Body of pancreas (tissue), 4 donors: ENCODE measurements around the gene MCM8. TPM values are rescaled to one million over a fixed set of nuclear protein-coding genes. Genes with fewer than 3 reads are reported as not detected.

Experiments used
- ATAC-seq: fragments of 150-250 bp; one replicate; pipeline ENCODE4 v1.9.1; 2016
- DNase-seq, 4 donors: peaks; one replicate each; pipeline ENCODE4 v3.0.0-alpha.2; 2019
- H3K27ac ChIP-seq, 4 donors: fragments of 200-600 bp; sonication (generic); 1 replicate in 3 of 4; 2 replicates in 1 of 4; pipeline versions ENCODE4 v1.5.1 to v1.6.1; 2016 to 2019; ENCODE audit warnings: mild to moderate bottlenecking in 1 of 4, mixed read lengths in 1 of 4, moderate library complexity in 1 of 4
- H3K27me3 ChIP-seq, 2 donors: fragments of 200-600 bp; sonication (generic); one replicate each; pipeline ENCODE4 v1.6.0; 2016; ENCODE audit warnings: mild to moderate bottlenecking in 1 of 2
- H3K36me3 ChIP-seq, 2 donors: fragments of 200-600 bp; sonication (generic); replicated peaks in 1 of 2; 2 replicates each; pipeline ENCODE4 v1.5.1; 2016; ENCODE audit warnings: low read depth in 2 of 2; ENCODE audit not compliant: insufficient read depth in 1 of 2
- H3K4me1 ChIP-seq: fragments of 200-600 bp; sonication (generic); one replicate; pipeline ENCODE4 v1.6.0; 2016
- H3K4me3 ChIP-seq, 2 donors: fragments of 200-600 bp; sonication (generic); 1 replicate in 1 of 2; 2 replicates in 1 of 2; pipeline ENCODE4 v1.5.1; 2016 to 2019
- H3K9me3 ChIP-seq, 3 donors: fragments of 200-600 bp; sonication (generic); 1 replicate in 2 of 3; 2 replicates in 1 of 3; pipeline ENCODE4 v1.5.1; 2016
- CTCF ChIP-seq, 7 experiments: fragments of 450-650 bp in 4 of 7; fragments of 200-600 bp in 3 of 7; sonication (generic) in 3 of 7; IDR thresholded peaks; one replicate each; pipeline ENCODE4 v1.5.1; 2016 to 2019; ENCODE audit warnings: antibody characterized with exemption in 7 of 7
- POLR2A ChIP-seq, 3 donors: fragments of 450-650 bp; IDR thresholded peaks; one replicate each; pipeline ENCODE4 v1.6.1; 2016; ENCODE audit warnings: antibody characterized with exemption in 3 of 3, mild to moderate bottlenecking in 2 of 3
- WGBS, 2 donors: methylation state at CpG; one replicate each; pipeline ENCODE4 v1.1.5; 2017; 5-methylcytosine and 5-hydroxymethylcytosine counted together
- intact Hi-C: fragments of 100-400 bp; cut with DNase I; formaldehyde crosslinking; loops from one replicate; pipeline ENCODE4 v1.15.1; 2023
- total RNA-seq, 2 donors: library from RNA; depleted of rRNA; stranded (reverse); fragments of >200 nt; gene quantifications; one replicate each; pipeline ENCODE4 v1.1.0, GENCODE V29; 2016

The MCM8 gene
- total RNA-seq, 2 donors from 2014 or later: 2.6 to 3.6 TPM

GRCh38 chr20:6014957-6015356, 64.5 kb downstream of the MCM8 start:
- ATAC-seq (no peak), DNase-seq (no peak)
- H3K36me3 ChIP-seq: peaks cover 0 to 15% of the 10 kb centered on the region in 2 donors
- H3K4me3 ChIP-seq: no peak overlapping the region
- intact Hi-C loops: no loop called here
- no peaks in the 10 kb centered on the region for H3K4me1 ChIP-seq
- H3K27me3 ChIP-seq: no peaks in the 10 kb centered on the region
- no peaks in the 10 kb centered on the region for H3K9me3 ChIP-seq
- no peak overlapping the region for H3K27ac ChIP-seq
- WGBS, 2 donors: 85 to 88% methylated on average over 4 of the region's 4 CpGs
- TF ChIP-seq POLR2A (IDR thresholded peaks at IDR 0.05) (no peak), CTCF (IDR thresholded peaks at IDR 0.05) (no peak)

- Histone ChIP-seq H3K36me3 (peaks cover 0 to 5% of the 10 kb centered on the region in 2 donors), H3K27me3 (no peaks in the 10 kb centered on the region), H3K4me3 (no peak overlapping the region), H3K27ac (no peak overlapping the region), H3K4me1 (no peaks in the 10 kb centered on the region), H3K9me3 (no peaks in the 10 kb centered on the region)
- ATAC-seq (no peak), DNase-seq (no peak)
- intact Hi-C loops: no loop called here
- TF ChIP-seq CTCF (IDR thresholded peaks at IDR 0.05): no peak
- TF ChIP-seq POLR2A (IDR thresholded peaks at IDR 0.05): no peak
These were observed 67.0 kb downstream of the MCM8 start for GRCh38 chr20:6017467-6017866.

- Histone ChIP-seq H3K4me3 (no peak overlapping the region), H3K27ac (no peak overlapping the region), H3K9me3 (no peaks in the 10 kb centered on the region), H3K27me3 (no peaks in the 10 kb centered on the region), H3K4me1 (no peaks in the 10 kb centered on the region), H3K36me3 (peaks cover 0 to 3% of the 10 kb centered on the region in 2 donors)
- DNase-seq: no peak
- no peak for ATAC-seq
- 87 to 95% methylated on average over 7 of the region's 7 CpGs for WGBS, 2 donors
- intact Hi-C loops: no loop called here
- TF ChIP-seq CTCF (IDR thresholded peaks at IDR 0.05): no peak
- TF ChIP-seq POLR2A (IDR thresholded peaks at IDR 0.05): no peak
These were observed 67.4 kb downstream of the MCM8 start for GRCh38 chr20:6017880-6018279.

GRCh38 chr20:6024768-6025167, 74.3 kb downstream of the MCM8 start:
- no peak for ATAC-seq

More at GRCh38 chr20:6024768-6025167, 74.3 kb downstream of the MCM8 start:
- Histone ChIP-seq H3K27ac (no peak overlapping the region), H3K4me3 (no peak overlapping the region), H3K36me3 (no peaks in the 10 kb centered on the region), H3K9me3 (no peaks in the 10 kb centered on the region), H3K27me3 (no peaks in the 10 kb centered on the region), H3K4me1 (peaks cover 10% of the 10 kb centered on the region)
- DNase-seq: no peak
- 88 to 100% methylated on average over 1 of the region's 1 CpG for WGBS, 2 donors
- no peak for TF ChIP-seq CTCF (IDR thresholded peaks at IDR 0.05)
- no peak for TF ChIP-seq POLR2A (IDR thresholded peaks at IDR 0.05)
- intact Hi-C loops: no loop called here
